GM23248 (cell line): ENCODE measurements around the gene ANO5.

Experiments
- EZH2 ChIP-seq: fragments of 200-600 bp; sonication (generic); IDR thresholded peaks from 2 replicates; pipeline ENCODE4 v1.6.1; 2018; ENCODE audit warnings: antibody characterized with exemption, mild to moderate bottlenecking; ENCODE audit not compliant: insufficient read depth, poor library complexity, severe bottlenecking
- EZH2phosphoT487 ChIP-seq: fragments of 200-600 bp; sonication (generic); IDR thresholded peaks from 2 replicates; pipeline ENCODE4 v1.6.1; 2018; ENCODE audit warnings: antibody characterized with exemption, moderate library complexity, mild to moderate bottlenecking, low read depth; ENCODE audit not compliant: insufficient read depth

- TF ChIP-seq EZH2 (no peak), EZH2phosphoT487 (no peak)
Measured at GRCh38 chr11:22161489-22161888, 31.4 kb upstream of the ANO5 start.
